ENCODE measurements around the gene EME1. TPM values are rescaled to one million over a fixed set of nuclear protein-coding genes. Genes with fewer than 3 reads are reported as not detected.
A peak's percentile ranks its signal among the peaks of the same experiment; 100 is the strongest.
"Not testable (repeated sequence)": the region's sequence is repeated elsewhere in the genome, so short reads cannot be mapped to it uniquely, and the experiment has no call there.

EME1 gene
- total RNA-seq, 3 donors from 2014 or later: 0.29 to 2.0 (median 0.64) TPM

GRCh38 chr17:50426472-50426782, 53.4 kb downstream of the EME1 start:
- DNase-seq (ENCODE audit: low spot score in 2 of 2): no peak

GRCh38 chr17:50426814-50427787, 54.1 kb downstream of the EME1 start:
- intact Hi-C loops (cut with DNase I; ENCODE audit: low total_unique reads): no loop called here
- peak overlapping the region; percentile 86 to 91 for H3K27ac ChIP-seq
- H3K9me3 ChIP-seq: no peaks in the 10 kb centered on the region
- TF ChIP-seq, protein P1, sequence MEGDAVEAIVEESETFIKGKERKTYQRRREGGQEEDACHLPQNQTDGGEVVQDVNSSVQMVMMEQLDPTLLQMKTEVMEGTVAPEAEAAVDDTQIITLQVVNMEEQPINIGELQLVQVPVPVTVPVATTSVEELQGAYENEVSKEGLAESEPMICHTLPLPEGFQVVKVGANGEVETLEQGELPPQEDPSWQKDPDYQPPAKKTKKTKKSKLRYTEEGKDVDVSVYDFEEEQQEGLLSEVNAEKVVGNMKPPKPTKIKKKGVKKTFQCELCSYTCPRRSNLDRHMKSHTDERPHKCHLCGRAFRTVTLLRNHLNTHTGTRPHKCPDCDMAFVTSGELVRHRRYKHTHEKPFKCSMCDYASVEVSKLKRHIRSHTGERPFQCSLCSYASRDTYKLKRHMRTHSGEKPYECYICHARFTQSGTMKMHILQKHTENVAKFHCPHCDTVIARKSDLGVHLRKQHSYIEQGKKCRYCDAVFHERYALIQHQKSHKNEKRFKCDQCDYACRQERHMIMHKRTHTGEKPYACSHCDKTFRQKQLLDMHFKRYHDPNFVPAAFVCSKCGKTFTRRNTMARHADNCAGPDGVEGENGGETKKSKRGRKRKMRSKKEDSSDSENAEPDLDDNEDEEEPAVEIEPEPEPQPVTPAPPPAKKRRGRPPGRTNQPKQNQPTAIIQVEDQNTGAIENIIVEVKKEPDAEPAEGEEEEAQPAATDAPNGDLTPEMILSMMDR (IDR thresholded peaks at IDR 0.05): peak in 1 of 3 donors; percentile 16
- TF ChIP-seq POLR2AphosphoS5 (IDR thresholded peaks at IDR 0.05): no peak
- peak in 1 of 2 donors; percentile 54 for DNase-seq (ENCODE audit: low spot score in 2 of 2)
- peak overlapping the region; percentile 49 to 81 (median 77) for H3K4me3 ChIP-seq
- H3K27me3 ChIP-seq: no peaks in the 10 kb centered on the region
- H3K4me1 ChIP-seq: peaks cover 6 to 10% of the 10 kb centered on the region in 2 donors
- no peaks in the 10 kb centered on the region for H3K36me3 ChIP-seq

More at GRCh38 chr17:50426472-50426782, 53.4 kb downstream of the EME1 start:
- Histone ChIP-seq H3K27me3 (no peaks in the 10 kb centered on the region), H3K4me1 (peaks cover 6 to 10% of the 10 kb centered on the region in 2 donors), H3K36me3 (no peaks in the 10 kb centered on the region), H3K4me3 (peak overlapping the region; percentile 49 to 81 (median 77)), H3K27ac (peak overlapping the region; percentile 86 to 91), H3K9me3 (no peaks in the 10 kb centered on the region)
- intact Hi-C loops (cut with DNase I; ENCODE audit: low total_unique reads): no loop called here
- TF ChIP-seq POLR2AphosphoS5 (IDR thresholded peaks at IDR 0.05) (no peak), POLR2A (IDR thresholded peaks at IDR 0.05) (no peak)
- TF ChIP-seq, protein P1 (IDR thresholded peaks at IDR 0.05): no peak

GRCh38 chr17:50428126-50428525, 55.1 kb downstream of the EME1 start:
- H3K36me3 ChIP-seq; H3K9me3 ChIP-seq; intact Hi-C loops (cut with DNase I; ENCODE audit: low total_unique reads); H3K27me3 ChIP-seq; DNase-seq (ENCODE audit: low spot score in 2 of 2): not testable (repeated sequence)
- H3K4me1 ChIP-seq: peaks cover 6 to 10% of the 10 kb centered on the region in 2 donors
- peak overlapping the region; percentile 86 to 91 for H3K27ac ChIP-seq
- H3K4me3 ChIP-seq: peak overlapping the region in 2 of 3 donors; percentile 77 to 81

GRCh38 chr17:50428831-50429424, 55.9 kb downstream of the EME1 start:
- Histone ChIP-seq H3K36me3 (no peaks in the 10 kb centered on the region), H3K27me3 (no peaks in the 10 kb centered on the region), H3K4me3 (peak overlapping the region in 1 of 3 donors; percentile 34), H3K27ac (peak overlapping the region; percentile 91 to 92), H3K9me3 (no peaks in the 10 kb centered on the region), H3K4me1 (peaks cover 6 to 10% of the 10 kb centered on the region in 2 donors)
- peak; percentile 60 to 92 for DNase-seq (ENCODE audit: low spot score in 2 of 2)
- TF ChIP-seq POLR2AphosphoS5 (IDR thresholded peaks at IDR 0.05): peak in 2 of 3 donors; percentile 60 to 70
- TF ChIP-seq POLR2A (IDR thresholded peaks at IDR 0.05): no peak
- intact Hi-C loops (cut with DNase I; ENCODE audit: low total_unique reads): no loop called here

GRCh38 chr17:50429793-50430192, 56.8 kb downstream of the EME1 start:
- H3K27me3 ChIP-seq: no peaks in the 10 kb centered on the region
- H3K4me3 ChIP-seq: peak overlapping the region in 1 of 3 donors; percentile 2
- H3K27ac ChIP-seq: peak overlapping the region; percentile 91 to 92
- TF ChIP-seq POLR2AphosphoS5 (IDR thresholded peaks at IDR 0.05) (no peak), POLR2A (IDR thresholded peaks at IDR 0.05) (no peak)
- TF ChIP-seq, protein P1 (IDR thresholded peaks at IDR 0.05): no peak
- H3K9me3 ChIP-seq: no peaks in the 10 kb centered on the region
- intact Hi-C loops (cut with DNase I; ENCODE audit: low total_unique reads): no loop called here
- H3K36me3 ChIP-seq: no peaks in the 10 kb centered on the region
- no peak for DNase-seq (ENCODE audit: low spot score in 2 of 2)
- H3K4me1 ChIP-seq: peaks cover 6 to 10% of the 10 kb centered on the region in 2 donors

Other genes starting within 250 kb of the EME1 start
- gene SAMD14, start 243.1 kb upstream of the EME1 start, total RNA-seq: under 1 TPM in 2 of 3 donors, not detected in 1; 0.16 to 0.98 TPM
- gene PPP1R9B, start 222.6 kb upstream of the EME1 start, total RNA-seq: 10 to 100 TPM; 21.8 to 24.9 (median 22.7) TPM
- gene SGCA, start 207.2 kb upstream of the EME1 start, total RNA-seq: 1 to 10 TPM in 1 of 3 donors, under 1 TPM in 2; 0.33 to 2.6 (median 0.73) TPM
- gene COL1A1, start 171.6 kb upstream of the EME1 start, total RNA-seq: 10 to 100 TPM; 23.4 to 67.2 (median 44.5) TPM
- gene TMEM92, start 98.8 kb upstream of the EME1 start, total RNA-seq: under 1 TPM in 1 of 3 donors, not detected in 2; 0.33 TPM
- 10 to 100 TPM; 13.6 to 27.5 (median 24.4) TPM for gene XYLT2, start 27.1 kb upstream of the EME1 start, total RNA-seq
- 10 to 100 TPM; 46.0 to 64.9 (median 49.1) TPM for gene MRPL27, start within 50 bp of the EME1 start, total RNA-seq
- gene LRRC59, start 24.3 kb downstream of the EME1 start, total RNA-seq: 10 to 100 TPM; 42.1 to 72.8 (median 54.0) TPM
- 10 to 100 TPM; 19.4 to 95.4 (median 86.3) TPM for gene ACSF2, start 53.0 kb downstream of the EME1 start, total RNA-seq
- gene CHAD, start 95.7 kb downstream of the EME1 start, total RNA-seq: 1 to 10 TPM in 2 of 3 donors, not detected in 1; 2.3 to 5.6 TPM
- gene RSAD1, start 105.6 kb downstream of the EME1 start, total RNA-seq: 10 to 100 TPM; 33.6 to 39.0 (median 35.1) TPM
- 1 to 10 TPM in 2 of 3 donors, under 1 TPM in 1; 0.66 to 1.9 (median 1.3) TPM for gene MYCBPAP, start 135.2 kb downstream of the EME1 start, total RNA-seq
- gene EPN3, start 159.5 kb downstream of the EME1 start, total RNA-seq: 10 to 100 TPM in 1 of 3 donors, 1 to 10 TPM in 1, not detected in 1; 8.2 to 32.8 TPM
- 10 to 100 TPM; 52.4 to 62.3 (median 58.4) TPM for gene SPATA20, start 173.9 kb downstream of the EME1 start, total RNA-seq
- 1 to 10 TPM in 2 of 3 donors, under 1 TPM in 1; 0.32 to 2.6 (median 2.3) TPM for gene CACNA1G, start 187.5 kb downstream of the EME1 start, total RNA-seq